COLO668 (cell line): ENCODE measurements around the gene TNFRSF25.
"Not testable (repeated sequence)": the region's sequence is repeated elsewhere in the genome, so short reads cannot be mapped to it uniquely, and the experiment has no call there.

Experiments
- DNase-seq: peaks from one replicate; lab custom pipeline; 2025; ENCODE audit not compliant: unreplicated experiment; lab: John Stamatoyannopoulos, UW

The TNFRSF25 gene

DNA sequence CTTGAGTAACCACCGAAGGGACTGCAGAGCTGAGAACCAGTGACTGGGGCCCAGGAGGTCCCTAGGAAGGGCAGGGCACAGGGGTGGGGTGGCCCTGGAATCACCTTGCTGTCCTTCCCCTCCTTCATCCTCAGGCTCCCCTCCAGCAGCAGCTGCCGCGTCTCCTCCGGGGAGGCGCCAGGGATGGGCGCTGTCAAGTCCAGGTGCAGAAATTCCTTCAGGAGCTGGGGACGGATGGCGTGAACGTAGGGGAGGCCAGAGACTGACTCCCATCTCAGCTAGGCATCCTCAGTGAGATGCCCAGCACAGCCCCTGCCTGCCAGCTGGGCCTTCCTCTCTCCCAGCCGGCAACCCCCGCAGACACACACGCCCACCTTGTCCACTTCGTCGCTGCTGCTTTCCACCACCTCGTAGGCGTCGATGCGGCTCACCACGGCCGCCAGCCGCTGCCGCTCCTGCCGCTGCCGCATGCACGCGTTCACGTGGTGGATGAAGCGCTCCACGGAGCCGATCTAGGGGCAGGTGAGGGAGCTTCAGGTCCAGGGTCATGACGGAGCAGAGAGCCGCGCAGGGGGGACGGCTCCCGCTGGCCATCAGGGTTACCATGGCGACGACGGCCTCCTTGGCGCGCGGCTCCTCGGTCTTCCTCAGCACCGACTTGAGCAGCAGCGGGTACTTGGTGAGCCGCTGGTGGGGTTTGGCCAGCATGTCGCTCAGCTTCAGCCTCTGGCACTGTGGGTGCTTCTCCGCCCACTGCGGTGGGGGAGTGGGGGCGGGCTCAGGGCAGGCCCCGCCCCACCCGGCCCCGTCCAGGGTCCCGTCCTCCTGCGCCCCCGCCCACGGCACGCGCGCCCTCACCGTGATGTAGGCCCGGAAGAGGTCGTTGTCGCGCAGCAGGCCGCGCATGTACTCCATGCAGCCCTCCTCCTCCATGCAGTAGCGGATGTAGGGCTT lies 4.4 kb upstream of the TNFRSF25 start:
- DNase-seq = no peak

DNA sequence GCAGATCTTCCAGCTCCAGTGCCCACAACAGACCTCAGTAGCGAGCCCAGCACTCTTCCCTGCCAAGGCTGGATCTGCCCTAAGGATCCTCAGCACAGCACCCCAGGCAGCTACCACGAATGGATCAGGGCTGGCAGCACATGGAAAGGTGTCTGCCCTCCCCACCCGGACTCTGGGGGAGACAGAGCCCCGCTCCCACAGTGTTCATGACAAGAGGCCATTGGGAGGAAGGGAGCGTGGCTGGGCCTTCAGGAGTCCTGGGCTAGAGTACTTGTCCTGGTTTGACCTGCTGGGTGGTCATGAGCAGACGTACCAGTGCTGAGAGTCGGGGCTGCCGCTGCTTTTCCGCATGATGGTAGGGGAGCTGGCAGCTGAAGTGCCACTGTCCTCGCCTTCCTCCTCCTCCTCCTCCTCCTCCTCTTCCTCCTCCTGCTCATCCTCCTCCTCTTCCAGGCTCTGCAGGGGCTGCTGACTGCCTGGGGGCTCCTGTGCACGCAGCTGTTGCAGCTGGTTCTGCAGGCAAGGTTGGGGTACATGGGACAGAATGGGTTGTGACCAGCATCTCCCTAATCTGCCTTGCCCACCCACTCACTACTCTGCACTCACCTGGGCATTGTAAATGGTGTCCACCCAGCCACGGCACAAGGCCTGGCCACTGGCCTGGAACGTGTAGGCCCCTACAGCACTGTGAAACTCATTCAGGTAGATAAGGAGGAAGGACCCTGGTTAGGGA lies 2.9 kb upstream of the TNFRSF25 start:
- no peak for DNase-seq

DNA sequence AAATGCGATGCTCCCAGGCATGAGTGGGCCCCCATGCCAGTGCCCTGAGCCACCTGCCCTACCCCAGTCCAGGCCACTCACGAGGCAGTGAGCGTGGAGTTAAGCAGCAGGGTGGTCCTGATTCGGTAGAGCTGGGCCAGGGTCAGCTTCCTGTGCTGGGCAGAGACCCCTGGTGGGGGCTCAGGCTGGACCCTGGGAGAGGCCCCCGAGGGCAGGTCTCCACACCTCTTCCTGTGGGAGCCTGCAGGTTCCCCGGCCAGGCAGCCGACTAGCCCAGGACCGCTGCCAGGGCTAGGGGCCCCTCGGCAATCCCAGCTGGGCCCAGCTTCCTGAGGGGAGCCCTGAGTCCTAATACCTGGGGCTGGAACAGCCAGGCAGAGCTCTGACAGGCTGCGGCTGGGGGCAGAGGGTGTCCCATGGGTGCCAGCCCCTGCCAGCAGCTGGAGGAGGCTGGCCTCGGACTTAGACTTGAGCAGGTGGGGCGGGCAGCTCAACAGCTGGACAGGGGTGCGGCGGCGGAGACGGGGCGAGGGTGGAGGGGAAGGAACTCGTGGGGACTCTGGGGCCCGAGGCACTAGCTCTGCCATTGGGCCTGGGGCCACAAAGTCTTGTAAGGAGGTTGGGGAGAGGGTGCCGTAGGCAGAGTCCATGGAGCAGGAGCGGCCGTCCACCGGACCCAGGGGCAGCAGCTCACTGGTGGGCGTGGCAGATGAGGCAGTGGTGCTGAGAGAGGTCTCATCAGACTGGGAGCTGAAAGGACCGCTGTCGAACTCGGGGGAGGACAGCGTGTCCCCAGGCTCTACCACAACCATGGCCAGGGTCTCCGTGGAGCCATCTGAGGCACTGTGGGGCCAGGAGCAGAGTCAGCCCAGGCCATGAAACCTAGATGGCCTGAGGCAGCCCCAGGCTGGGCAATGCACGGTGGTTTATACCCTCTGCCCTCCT lies 2.0 kb upstream of the TNFRSF25 start:
- no peak for DNase-seq

DNA sequence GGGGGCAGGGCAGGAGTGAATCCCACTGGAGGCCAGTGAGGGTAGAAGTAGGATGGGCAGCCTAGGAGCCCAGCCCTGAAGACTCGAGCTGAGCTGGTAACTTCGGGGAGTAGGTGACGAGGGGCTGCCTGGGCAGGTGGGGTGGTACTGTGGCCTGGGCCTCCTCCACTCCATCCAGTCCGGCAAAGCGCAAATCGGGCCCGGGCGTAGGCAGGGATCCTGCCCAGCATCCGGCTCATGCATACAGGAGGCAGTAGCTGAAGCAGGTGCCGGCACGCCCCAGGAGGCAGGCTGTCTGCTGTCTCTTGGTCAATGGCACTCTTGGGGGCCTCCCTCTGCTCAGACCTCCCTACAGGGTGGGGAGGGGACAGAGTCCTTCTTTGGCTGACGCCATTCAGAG lies 1.3 kb upstream of the TNFRSF25 start:
- DNase-seq = no peak

DNA sequence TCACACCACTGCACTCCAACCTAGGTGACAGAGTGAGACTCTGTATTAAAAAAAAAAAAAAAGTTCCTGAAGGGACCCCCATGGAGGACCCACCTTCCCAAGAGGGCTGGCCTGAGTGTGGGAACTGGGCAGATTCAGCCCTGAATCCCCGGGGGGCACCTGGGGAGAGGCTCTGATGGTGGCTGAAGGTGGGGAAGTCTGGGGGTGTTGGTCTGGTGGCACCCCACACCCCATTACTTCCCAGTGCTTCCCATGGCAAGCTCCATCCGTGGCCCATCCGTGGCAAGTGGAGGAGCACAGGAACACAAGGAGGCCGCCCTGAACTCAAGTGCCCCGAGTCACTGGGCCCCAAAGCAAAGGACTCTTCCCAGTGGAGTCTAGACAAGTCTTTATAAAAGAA lies 778 bp upstream of the TNFRSF25 start:
- no peak for DNase-seq

DNA sequence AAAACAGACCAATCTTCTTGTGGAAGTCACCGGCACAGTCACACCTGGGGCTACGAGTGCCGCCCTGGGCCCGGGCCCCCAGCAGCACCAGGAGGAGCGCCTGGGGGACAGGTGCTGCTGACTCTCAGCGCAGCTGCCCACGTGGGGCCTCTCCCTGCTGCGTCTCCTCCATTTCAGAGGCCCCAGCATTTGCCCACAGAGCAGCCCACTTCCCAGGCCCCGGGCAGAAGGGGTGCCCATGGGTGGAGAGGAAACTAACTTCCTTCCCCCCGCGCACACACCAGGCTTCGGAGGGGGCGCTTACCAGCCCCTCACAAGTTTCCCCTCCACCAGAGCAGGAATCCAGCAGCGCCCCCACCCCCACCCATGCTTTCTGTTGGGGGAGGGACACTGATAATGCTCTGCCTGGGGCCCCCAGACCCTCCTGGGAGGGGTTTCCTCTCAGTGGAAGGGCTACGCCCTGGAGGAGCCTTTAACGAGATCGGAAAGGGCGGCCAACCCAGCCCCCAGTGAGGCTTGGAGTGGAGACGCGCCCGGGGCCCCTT lies 440 bp downstream of the TNFRSF25 start:
- peak; percentile 71 for DNase-seq

DNA sequence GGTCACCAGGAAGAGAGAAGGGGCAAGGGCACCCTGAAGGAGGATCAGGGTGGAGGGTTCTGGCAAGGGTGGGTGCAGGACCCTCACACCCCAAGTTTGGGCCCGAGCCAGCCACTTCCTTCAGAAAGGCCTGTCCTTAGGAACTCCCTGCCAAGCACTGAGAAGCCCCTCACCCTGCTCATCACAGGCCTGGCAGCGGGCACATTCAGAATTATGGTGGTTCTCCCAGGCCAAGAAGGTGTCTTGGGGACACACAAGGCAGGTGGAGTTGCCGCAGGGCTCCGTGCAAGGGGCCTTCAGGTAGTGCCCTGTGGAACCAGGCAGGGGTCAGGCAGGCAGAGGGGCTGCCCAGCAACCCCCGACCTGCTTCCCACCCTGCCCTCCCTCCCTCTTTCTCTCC lies 1.1 kb downstream of the TNFRSF25 start:
- no peak for DNase-seq

DNA sequence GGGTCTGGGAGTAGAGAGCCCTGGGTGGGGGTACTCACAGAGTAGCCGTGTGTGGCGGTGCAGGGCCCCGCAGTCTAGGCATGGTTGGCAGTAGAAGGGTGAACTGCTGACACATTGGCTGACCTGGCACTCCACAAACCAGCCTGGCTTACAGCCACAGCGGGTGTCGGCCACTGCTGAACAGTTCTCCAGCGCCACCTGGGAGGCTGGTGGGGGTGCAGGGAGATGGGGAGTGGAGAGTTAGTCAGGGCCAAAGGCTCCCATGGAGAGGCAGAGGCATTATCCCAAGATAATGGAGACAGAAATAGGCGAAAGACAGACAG lies 1.5 kb downstream of the TNFRSF25 start:
- DNase-seq = peak; percentile 80

DNA sequence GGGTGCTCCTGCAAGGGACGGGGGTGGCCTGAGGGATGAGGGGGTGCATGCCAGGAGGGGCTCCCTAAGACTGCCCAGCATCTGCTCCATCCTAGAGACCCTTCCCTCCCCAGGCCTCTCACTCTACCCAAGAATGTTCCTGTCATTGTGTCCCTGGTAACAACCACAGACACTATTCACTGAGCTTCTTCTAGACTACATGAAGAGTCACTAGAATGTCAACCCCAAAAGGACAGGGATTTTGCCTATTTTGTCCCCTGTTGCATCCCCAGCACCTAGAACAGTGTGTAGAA lies 2.9 kb downstream of the TNFRSF25 start:
- no peak for DNase-seq

DNA sequence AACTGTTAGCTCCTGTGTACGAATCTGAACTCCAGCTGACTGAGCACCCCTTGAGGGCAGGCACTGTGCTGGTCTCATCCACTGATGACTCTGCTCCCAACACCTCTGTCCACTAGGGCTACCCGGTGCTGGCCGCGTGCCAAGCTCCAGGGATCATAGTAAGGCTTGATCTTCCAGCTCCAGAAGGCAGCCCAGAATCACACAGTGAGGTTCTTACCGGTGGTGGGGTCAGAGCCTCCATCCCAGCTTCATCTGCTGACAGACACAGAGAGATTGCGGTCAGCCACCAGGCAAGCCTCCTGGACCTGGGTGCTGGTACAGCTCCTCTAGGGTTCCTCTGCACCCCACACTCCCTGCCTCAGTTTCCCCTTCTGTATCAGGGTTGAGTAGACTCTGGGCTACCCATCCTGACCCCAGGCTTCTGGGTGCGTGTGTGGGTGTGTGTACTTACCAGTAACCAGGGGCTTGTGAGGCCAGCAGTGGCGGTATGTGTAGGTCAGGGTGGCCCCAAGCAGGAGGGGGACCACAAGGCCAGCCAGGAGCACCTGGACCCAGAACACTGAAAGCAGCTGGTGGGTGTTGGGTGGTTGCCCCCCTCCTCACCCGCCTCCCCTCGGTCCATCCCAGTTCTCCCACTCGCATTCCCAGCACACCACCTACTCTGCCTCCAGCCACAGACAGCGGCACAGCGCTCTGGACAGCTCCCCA lies 3.4 kb downstream of the TNFRSF25 start:
- peak; percentile 55 for DNase-seq

DNA sequence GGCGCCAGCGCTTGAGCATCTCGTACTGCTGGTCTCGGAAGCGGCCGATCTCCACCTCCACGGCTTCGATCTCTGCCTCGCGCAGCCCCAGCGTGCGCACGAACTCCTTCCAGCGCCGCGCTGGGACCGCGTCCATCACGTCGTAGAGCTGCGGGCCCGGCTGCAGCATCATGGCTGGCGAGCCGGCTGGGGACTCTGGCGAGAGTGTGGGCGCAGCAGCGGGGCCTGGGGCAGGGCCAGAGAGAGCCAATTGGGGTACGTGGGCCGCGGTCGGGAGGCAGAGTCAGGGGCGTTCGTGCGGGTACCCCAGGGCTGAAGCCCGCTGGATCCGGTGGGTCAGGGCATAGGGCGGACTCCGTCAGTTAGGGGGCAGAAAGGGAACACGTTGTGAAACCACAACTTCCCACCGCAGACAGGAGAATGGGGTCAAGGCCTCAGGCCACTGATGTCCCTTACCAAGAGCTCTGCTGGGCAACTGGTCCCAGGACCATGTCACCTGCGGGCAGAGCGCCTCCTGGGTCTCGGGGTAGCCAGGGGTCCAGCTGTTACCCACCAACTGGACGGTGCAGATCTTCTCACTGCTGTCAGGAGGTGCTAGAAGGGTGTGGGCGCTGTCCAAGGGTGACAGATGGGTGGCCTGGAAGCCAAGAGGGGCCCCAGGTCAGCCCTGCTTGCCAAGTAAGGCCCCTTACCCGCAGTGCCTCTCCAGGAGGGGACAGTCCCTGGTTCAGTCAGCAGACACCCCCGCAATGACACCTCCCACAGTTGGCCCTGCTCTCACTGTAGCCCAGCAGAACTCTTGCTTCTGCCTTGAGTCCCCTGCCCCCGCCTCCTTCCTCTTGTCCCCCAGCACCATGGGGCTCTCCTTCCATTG lies 4.2 kb downstream of the TNFRSF25 start:
- no peak for DNase-seq

DNA sequence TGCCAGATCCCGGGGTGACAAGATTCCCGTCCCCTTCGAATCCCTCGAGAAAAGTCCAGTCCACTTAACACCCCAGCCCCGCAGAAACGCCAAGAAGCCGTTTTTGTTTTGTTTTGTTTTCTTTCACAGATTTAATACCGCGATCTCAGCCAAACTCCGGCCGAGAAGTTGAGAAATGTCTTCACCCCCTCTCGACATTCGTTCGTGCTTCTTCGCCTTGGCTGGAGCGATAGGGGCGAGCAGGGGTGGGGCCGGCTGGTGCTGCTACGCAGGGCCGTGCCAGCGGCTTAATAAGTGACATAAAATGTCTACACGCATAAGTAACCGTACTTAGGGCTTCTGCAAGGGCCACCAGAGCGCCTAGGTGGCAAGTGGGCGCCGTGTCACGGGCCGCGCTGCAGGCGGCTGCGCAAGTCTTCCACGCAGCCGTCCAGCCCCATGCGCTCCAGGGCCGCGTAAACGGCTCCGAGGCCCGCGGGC lies 4.9 kb downstream of the TNFRSF25 start:
- DNase-seq = no peak

DNA sequence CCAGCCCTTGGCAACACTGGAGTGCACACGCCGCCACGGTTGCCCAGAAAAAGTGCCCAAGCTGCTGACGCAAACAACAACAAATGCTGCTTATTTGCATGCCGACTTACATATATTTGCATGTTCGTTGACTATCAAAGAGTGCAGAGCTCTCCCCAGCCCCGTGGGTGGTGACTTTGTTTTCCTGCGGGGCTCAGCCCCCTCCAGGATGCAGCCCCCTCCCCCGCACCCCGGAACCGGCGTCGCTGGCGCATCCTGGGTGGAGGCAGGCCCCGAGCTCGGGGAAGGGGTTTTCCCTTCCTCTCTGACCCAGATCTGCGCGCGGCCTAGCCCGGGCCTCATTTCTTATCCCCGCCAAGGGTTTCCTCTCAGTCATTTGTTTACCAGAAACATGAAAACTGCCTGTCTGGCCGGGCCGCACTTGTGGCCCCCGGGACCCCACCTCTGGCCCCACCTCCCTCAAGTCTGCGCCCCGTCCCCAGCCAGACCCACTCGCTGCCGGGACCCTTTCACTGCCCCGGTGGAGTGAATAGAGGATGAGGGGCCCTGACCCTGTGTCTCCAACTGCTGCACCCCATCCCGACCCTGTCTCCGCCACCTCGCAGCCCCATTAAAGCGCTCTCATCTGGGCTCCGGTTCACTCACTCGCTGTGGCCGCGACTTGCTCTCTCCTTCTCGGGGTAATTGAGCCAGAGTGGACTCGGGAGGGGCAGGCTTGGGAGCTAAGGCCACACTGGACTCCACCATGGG lies 5.5 kb downstream of the TNFRSF25 start:
- no peak for DNase-seq

DNA sequence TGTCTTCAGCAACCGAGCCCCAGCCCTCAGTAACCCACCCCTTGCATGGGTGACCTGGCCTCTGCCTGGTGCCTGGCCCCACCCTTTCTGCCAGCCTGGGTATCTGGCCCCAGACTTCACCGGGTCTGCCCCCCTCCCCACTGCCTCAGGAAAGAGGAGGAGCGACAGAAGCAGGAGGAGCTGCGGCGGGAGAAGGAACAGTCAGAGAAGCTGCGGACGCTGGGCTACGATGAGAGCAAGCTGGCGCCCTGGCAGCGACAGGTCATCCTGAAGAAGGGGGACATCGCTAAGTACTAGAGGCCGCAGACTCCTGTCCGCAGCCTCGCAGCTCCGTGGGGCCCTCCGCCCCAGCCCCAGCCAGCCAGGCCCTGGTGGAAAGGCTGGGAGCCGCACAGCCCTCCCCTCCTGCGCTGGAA lies 6.1 kb downstream of the TNFRSF25 start:
- DNase-seq = no peak

DNA sequence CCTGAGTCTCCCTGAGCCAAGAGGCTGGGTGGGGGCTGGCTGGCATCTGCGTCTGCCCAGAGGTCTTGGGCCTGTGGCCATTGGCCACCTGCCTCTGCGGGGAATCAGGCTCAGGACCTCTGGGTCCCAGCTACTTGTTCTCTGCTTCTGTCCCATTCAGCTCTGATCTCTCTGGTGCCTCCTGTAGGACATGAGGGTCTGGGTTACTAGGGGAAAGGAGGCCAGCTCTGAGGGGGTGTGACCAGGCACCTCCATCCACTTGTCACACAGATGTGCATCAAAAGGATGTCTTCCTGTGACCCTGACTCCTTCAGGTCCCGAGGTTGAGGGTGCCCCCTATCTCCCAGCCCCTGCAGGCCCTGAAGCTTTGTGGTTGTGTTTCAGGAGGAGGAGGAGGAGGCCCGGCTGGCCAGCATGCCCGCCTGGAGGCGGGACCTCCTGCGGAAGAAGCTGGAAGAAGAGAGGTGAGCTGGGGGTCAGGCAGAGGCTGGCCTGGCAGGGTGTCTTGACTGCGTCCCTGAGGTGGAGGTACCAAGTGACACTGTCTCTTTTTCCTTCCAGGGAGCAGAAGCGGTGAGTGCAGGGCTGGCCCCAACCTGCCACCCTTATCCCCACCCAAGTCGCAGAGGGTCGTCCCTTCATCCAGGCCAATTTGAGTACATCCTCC lies 9.0 kb downstream of the TNFRSF25 start:
- no peak for DNase-seq

DNA sequence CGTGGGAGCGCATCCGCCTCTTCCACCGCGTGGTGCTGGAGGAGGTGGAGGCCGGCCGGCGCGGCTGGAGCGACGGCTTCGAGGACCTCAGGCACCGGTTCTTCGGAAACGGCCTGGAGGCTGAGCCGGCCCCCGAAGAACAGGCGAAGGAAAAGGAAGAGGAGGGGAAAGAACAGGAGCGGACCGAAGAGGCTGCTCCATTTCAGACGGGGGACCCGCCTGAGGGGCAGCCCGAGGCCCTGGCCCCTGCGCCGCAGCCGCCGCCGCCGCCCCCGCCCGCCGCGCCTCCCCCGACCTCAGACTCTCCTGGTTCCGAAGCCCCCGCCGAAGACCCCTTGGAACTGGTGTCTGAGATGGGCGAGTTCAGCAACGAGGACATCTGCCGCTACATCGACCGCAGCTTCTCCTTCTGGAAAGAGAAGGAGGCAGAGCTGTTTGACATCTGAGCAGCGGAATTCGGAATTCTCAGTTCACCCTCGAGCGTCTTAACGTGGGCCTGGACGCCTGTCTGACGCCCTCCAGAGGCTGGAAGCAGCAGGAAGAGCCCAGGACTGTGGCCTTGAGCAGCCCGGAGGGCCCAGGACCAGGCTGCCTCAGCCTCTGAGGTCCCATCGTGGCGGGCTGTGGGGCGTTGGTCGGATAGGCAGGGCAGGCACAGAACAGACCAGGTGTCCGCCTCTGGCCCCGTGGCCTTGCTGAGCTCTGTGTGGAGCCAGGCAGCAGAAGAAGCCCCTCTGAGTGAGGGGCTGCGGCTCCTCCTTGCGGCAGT lies 10.0 kb downstream of the TNFRSF25 start:
- not testable (repeated sequence) for DNase-seq
